ENCODE results near the gene SCAF1.

GRCh38 chr19:49681830-49682229 lies 39.8 kb downstream of the SCAF1 start:
- TF ChIP-seq POLR2A (IDR thresholded peaks at IDR 0.05; ENCODE audit: low read depth, low read length), result no peak
- no peak for TF ChIP-seq POLR2AphosphoS5 (IDR thresholded peaks at IDR 0.05; ENCODE audit: low read depth, low read length)

All from GM12892 (cell line).